KMS-11 (cell line): ENCODE measurements around the gene DNAJC15.

ENCODE experiments used
- H2AFZ ChIP-seq: fragments of 200-600 bp; sonication (generic); 2 replicates; pipeline ENCODE4 v1.6.1; 2016; ENCODE audit warnings: antibody characterized with exemption, mixed run types, low read depth
- H3K27ac ChIP-seq: fragments of 200-600 bp; sonication (generic); 2 replicates; pipeline ENCODE4 v1.6.1; 2016; ENCODE audit warnings: mild to moderate bottlenecking, mixed run types
- H3K27me3 ChIP-seq: fragments of 200-600 bp; sonication (generic); 2 replicates; pipeline ENCODE4 v1.6.1; 2017; ENCODE audit warnings: mild to moderate bottlenecking, low read depth, mixed run types, moderate library complexity; ENCODE audit not compliant: insufficient read depth
- H3K36me3 ChIP-seq: fragments of 200-600 bp; sonication (generic); 2 replicates; pipeline ENCODE4 v1.6.1; 2017; ENCODE audit warnings: mild to moderate bottlenecking, mixed run types; ENCODE audit not compliant: insufficient read depth
- H3K4me1 ChIP-seq: fragments of 200-600 bp; sonication (generic); 2 replicates; pipeline ENCODE4 v1.6.1; 2016; ENCODE audit warnings: mild to moderate bottlenecking, low read depth, mixed run types; ENCODE audit not compliant: poor library complexity, severe bottlenecking
- H3K4me2 ChIP-seq: fragments of 200-600 bp; sonication (generic); 2 replicates; pipeline ENCODE4 v1.7.0; 2016; ENCODE audit warnings: mild to moderate bottlenecking, mixed run types
- H3K4me3 ChIP-seq: fragments of 200-600 bp; sonication (generic); IDR thresholded peaks from 2 replicates; pipeline ENCODE4 v1.6.1; 2017; ENCODE audit warnings: low read depth, low read length, mixed read lengths; ENCODE audit not compliant: insufficient read depth
- H3K79me2 ChIP-seq: fragments of 200-600 bp; sonication (generic); 2 replicates; pipeline ENCODE4 v1.6.1; 2016; ENCODE audit warnings: low read depth, mixed run types; ENCODE audit not compliant: insufficient read depth
- H3K9ac ChIP-seq: fragments of 200-600 bp; sonication (generic); 2 replicates; pipeline ENCODE4 v1.6.1; 2016; ENCODE audit warnings: mild to moderate bottlenecking, mixed run types
- H4K20me1 ChIP-seq: fragments of 200-600 bp; sonication (generic); 2 replicates; pipeline ENCODE4 v1.6.1; 2016; ENCODE audit warnings: mild to moderate bottlenecking, mixed run types; ENCODE audit not compliant: insufficient read depth
- CTCF ChIP-seq: fragments of 200-600 bp; sonication (generic); conservative IDR thresholded peaks from 2 replicates; pipeline ENCODE4 v1.6.1; 2017; ENCODE audit warnings: low read depth, mild to moderate bottlenecking, antibody characterized with exemption, low read length, moderate library complexity, mixed read lengths

Gene DNAJC15

DNA sequence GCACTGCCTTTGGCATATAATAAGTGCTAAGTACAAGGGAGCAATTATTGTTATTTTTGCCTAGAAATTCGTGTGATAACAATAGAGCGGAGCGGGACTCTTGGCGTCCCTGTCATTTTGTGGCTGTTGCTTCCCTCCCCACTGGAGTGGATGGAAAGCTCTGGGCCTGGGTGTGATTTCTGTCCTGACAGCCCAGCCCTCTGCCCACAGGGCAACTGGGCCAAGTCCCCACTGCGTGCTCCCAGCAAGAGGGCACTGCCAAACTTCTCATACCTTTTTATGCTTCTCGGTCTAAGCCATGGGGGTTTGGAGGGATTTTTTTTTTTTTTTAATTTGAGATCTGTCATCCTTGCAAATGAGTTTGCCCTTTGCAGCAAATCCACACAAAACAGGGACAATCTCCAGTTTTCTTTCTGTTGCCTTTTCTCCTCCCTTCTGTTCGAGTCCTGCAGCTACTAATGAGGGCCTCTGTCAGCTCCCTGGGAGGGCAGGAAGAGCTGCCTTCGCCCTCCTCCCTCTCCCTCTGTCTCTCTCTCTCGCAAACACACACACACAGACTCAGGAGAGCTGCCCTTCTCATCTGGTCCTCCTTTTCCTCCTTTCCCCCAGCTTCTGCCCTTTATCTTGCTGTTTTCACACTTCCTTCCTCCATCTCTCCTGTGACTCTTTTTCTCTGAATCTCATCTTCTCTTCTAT, 103.9 kb downstream of the DNAJC15 start:
- H3K4me1 ChIP-seq = no peaks in the 10 kb centered on the region
- TF ChIP-seq CTCF = no peak
- H3K4me2 ChIP-seq = no peak overlapping the region
- H2AFZ ChIP-seq = no peak overlapping the region
- no peak overlapping the region for H3K27ac ChIP-seq
- H3K79me2 ChIP-seq = no peaks in the 10 kb centered on the region
- no peak overlapping the region for H3K9ac ChIP-seq
- no peak overlapping the region for H3K4me3 ChIP-seq
- H3K27me3 ChIP-seq = no peaks in the 10 kb centered on the region
- H4K20me1 ChIP-seq = no peaks in the 10 kb centered on the region
- H3K36me3 ChIP-seq = no peaks in the 10 kb centered on the region

DNA sequence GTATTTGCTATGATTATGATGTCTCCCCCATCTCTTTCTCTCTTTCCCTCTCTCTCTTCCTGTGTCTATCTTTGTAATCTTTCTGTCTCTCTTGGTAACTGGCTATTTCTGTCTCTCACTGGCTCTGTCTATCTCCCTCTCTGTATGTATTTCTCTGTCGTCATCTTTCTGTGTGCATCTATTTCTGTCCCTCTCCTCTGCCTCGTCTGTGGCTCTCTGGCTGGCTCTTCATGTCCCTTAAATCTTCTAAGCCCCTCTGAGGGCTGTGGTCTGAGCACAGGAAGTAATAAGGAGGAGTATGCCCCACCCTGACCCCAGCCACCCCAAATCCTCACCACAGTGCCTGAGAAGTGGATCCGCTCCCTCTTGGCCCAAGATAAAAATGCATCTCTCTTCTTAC, 104.4 kb downstream of the DNAJC15 start:
- no peak overlapping the region for H3K9ac ChIP-seq
- H4K20me1 ChIP-seq = no peaks in the 10 kb centered on the region
- no peaks in the 10 kb centered on the region for H3K4me1 ChIP-seq
- no peaks in the 10 kb centered on the region for H3K36me3 ChIP-seq
- no peak overlapping the region for H3K4me3 ChIP-seq
- H3K27me3 ChIP-seq = no peaks in the 10 kb centered on the region
- H3K27ac ChIP-seq = no peak overlapping the region
- TF ChIP-seq CTCF = no peak
- no peak overlapping the region for H3K4me2 ChIP-seq
- no peak overlapping the region for H2AFZ ChIP-seq
- no peaks in the 10 kb centered on the region for H3K79me2 ChIP-seq

GRCh38 chr13:43128504-43128961, 105.1 kb downstream of the DNAJC15 start:
- no peak overlapping the region for H3K27ac ChIP-seq
- H3K4me1 ChIP-seq = no peaks in the 10 kb centered on the region
- no peak for TF ChIP-seq CTCF
- no peaks in the 10 kb centered on the region for H3K79me2 ChIP-seq
- H3K27me3 ChIP-seq = no peaks in the 10 kb centered on the region
- no peaks in the 10 kb centered on the region for H3K36me3 ChIP-seq
- H4K20me1 ChIP-seq = no peaks in the 10 kb centered on the region
- no peak overlapping the region for H3K4me2 ChIP-seq
- no peak overlapping the region for H3K4me3 ChIP-seq
- H2AFZ ChIP-seq = no peak overlapping the region
- H3K9ac ChIP-seq = no peak overlapping the region

DNA sequence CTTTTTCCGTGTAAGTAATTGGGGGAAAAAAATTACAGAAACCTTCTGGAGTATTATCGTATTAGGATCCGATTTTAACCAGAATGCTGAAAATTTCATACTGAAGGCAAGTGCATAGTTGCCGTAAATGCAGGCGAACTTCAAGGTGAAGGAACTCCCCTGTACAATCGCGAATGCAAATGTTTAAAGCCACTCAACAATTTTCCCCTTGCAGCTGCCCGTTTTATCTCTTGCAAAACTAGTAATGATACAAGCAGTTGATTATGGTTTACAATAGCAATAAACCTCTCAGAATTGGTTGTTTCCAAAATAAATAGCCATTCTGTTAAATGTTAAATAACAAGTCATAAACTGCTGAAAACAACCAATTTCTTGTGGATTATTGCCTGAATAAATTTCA, 105.7 kb downstream of the DNAJC15 start:
- H4K20me1 ChIP-seq = no peaks in the 10 kb centered on the region
- no peak overlapping the region for H3K4me2 ChIP-seq
- no peak for TF ChIP-seq CTCF
- no peaks in the 10 kb centered on the region for H3K4me1 ChIP-seq
- no peak overlapping the region for H3K27ac ChIP-seq
- H2AFZ ChIP-seq = no peak overlapping the region
- H3K79me2 ChIP-seq = no peaks in the 10 kb centered on the region
- H3K4me3 ChIP-seq = no peak overlapping the region
- no peaks in the 10 kb centered on the region for H3K27me3 ChIP-seq
- no peaks in the 10 kb centered on the region for H3K36me3 ChIP-seq
- no peak overlapping the region for H3K9ac ChIP-seq
